OCI-LY3 (cell line): ENCODE measurements around the gene RAD51.

ENCODE experiments used
- H2AFZ ChIP-seq: fragments of 200-600, 300-600 bp; shearing (Covaris generic); 2 replicates; pipeline ENCODE4 v1.6.0; 2014; ENCODE audit warnings: antibody characterized with exemption, low read depth, low read length
- H3K27ac ChIP-seq: fragments of 200-600, 300-600 bp; sonication (generic); 2 replicates; pipeline ENCODE4 v1.5.1; 2014; ENCODE audit warnings: mild to moderate bottlenecking, low read length, moderate library complexity, mixed read lengths
- H3K27me3 ChIP-seq: fragments of 200-600, 300-600 bp; sonication (generic); 2 replicates; pipeline ENCODE4 v1.6.1; 2014; ENCODE audit warnings: low read depth, low read length, mixed read lengths
- H3K36me3 ChIP-seq: fragments of 200-600, 300-600 bp; sonication (generic); replicated peaks from 2 replicates; pipeline ENCODE3; 2014; ENCODE audit warnings: low read depth, low read length, mixed read lengths
- H3K4me1 ChIP-seq: fragments of 300-600, 200-600 bp; sonication (generic); 2 replicates; pipeline ENCODE4 v1.6.1; 2014; ENCODE audit warnings: low read length, mixed read lengths
- H3K4me2 ChIP-seq: fragments of 200-600, 300-600 bp; sonication (generic); 2 replicates; pipeline ENCODE4 v1.6.1; 2014; ENCODE audit warnings: low read length, mixed read lengths
- H3K4me3 ChIP-seq: fragments of 300-600, 200-600 bp; sonication (generic); 2 replicates; pipeline ENCODE4 v1.5.1; 2014; ENCODE audit warnings: antibody characterized with exemption, mild to moderate bottlenecking, low read length, moderate library complexity
- H3K79me2 ChIP-seq: fragments of 300-600, 200-600 bp; shearing (Covaris generic); 2 replicates; pipeline ENCODE4 v1.6.1; 2014; ENCODE audit warnings: mild to moderate bottlenecking, low read length, mixed read lengths
- H3K9ac ChIP-seq: fragments of 300-600, 200-600 bp; shearing (Covaris generic); 2 replicates; pipeline ENCODE4 v1.6.0; 2014; ENCODE audit warnings: mild to moderate bottlenecking, low read length, moderate library complexity
- H3K9me3 ChIP-seq: fragments of 200-600, 300-600 bp; shearing (Covaris generic); 2 replicates; pipeline ENCODE4 v1.6.1; 2014; ENCODE audit warnings: low read length, mixed read lengths; ENCODE audit not compliant: insufficient read depth
- H4K20me1 ChIP-seq: fragments of 200-600, 300-600 bp; sonication (generic); 2 replicates; pipeline ENCODE4 v1.6.1; 2016; ENCODE audit warnings: low read length, mixed read lengths; ENCODE audit not compliant: insufficient read depth
- EZH2phosphoT487 ChIP-seq: fragments of 200-600 bp; shearing (Covaris generic); IDR thresholded peaks from 2 replicates; pipeline ENCODE4 v1.6.1; 2018; ENCODE audit warnings: antibody characterized with exemption, mixed run types, low read depth
- TF ChIP-seq, protein P1 (sequence below): fragments of 200-600, 300-600 bp; sonication (generic); IDR thresholded peaks from 2 replicates; pipeline ENCODE4 v1.5.1; 2014; ENCODE audit warnings: antibody characterized with exemption, low read length, low read depth

RAD51 gene

DNA sequence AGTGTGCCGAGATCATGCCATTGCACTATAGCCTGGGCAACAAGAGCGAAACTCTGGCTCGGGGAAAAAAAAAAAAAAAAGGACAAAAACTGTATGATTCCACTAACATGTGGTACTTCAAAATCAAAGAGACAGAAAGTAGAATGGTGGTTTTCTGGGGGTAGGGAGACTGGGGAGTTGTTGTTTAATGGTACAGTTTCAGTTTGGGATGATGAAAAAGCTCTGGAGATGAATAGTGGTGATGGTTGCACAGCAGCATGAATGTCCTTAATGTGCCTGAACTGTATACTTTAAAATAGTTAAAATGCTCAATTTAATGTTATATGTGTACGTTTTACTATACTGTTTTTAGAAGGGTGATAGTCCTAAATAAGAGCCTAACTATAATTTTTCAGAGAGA is 27.4 kb downstream of the RAD51 start:
- Histone ChIP-seq H3K36me3 (peaks cover 22% of the 10 kb centered on the region), H3K79me2 (no peaks in the 10 kb centered on the region), H3K27me3 (no peaks in the 10 kb centered on the region), H3K4me2 (no peak overlapping the region), H3K27ac (no peak overlapping the region), H3K4me1 (no peaks in the 10 kb centered on the region), H3K9ac (no peak overlapping the region), H3K9me3 (no peaks in the 10 kb centered on the region), H4K20me1 (no peaks in the 10 kb centered on the region), H3K4me3 (no peak overlapping the region), H2AFZ (no peak overlapping the region)
- no peak for TF ChIP-seq EZH2phosphoT487
- TF ChIP-seq, protein P1, sequence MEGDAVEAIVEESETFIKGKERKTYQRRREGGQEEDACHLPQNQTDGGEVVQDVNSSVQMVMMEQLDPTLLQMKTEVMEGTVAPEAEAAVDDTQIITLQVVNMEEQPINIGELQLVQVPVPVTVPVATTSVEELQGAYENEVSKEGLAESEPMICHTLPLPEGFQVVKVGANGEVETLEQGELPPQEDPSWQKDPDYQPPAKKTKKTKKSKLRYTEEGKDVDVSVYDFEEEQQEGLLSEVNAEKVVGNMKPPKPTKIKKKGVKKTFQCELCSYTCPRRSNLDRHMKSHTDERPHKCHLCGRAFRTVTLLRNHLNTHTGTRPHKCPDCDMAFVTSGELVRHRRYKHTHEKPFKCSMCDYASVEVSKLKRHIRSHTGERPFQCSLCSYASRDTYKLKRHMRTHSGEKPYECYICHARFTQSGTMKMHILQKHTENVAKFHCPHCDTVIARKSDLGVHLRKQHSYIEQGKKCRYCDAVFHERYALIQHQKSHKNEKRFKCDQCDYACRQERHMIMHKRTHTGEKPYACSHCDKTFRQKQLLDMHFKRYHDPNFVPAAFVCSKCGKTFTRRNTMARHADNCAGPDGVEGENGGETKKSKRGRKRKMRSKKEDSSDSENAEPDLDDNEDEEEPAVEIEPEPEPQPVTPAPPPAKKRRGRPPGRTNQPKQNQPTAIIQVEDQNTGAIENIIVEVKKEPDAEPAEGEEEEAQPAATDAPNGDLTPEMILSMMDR, result no peak

GRCh38 chr15:40722934-40723333 is 28.0 kb downstream of the RAD51 start:
- TF ChIP-seq, protein P1, result no peak
- no peak for TF ChIP-seq EZH2phosphoT487
- Histone ChIP-seq H4K20me1 (no peaks in the 10 kb centered on the region), H3K9ac (no peak overlapping the region), H3K9me3 (no peaks in the 10 kb centered on the region), H3K4me2 (no peak overlapping the region), H3K79me2 (no peaks in the 10 kb centered on the region), H2AFZ (no peak overlapping the region), H3K4me3 (no peak overlapping the region), H3K4me1 (no peaks in the 10 kb centered on the region), H3K27me3 (no peaks in the 10 kb centered on the region), H3K27ac (no peak overlapping the region), H3K36me3 (peaks cover 19% of the 10 kb centered on the region)

DNA sequence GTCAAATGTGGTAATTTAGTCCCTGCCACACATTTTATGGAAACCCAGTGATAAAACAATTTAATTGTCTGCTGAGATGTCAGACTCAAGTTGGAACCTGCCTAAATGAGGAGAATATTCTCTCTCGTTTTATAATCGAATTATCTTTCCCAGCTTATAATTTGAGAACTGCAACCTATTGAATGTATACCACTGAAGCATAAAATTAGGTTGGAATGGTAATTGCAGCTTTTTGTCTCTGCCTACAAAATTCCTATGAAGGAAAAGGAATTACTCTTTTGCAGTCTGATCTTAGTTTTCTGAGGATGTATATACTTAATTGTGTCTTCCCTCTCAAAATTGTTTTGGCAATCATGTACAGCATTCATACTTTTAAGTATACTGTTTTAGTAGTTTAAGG is 28.9 kb downstream of the RAD51 start:
- Histone ChIP-seq H3K27ac (no peak overlapping the region), H4K20me1 (no peaks in the 10 kb centered on the region), H3K4me3 (no peak overlapping the region), H3K4me1 (no peaks in the 10 kb centered on the region), H2AFZ (no peak overlapping the region), H3K36me3 (peaks cover 17% of the 10 kb centered on the region), H3K27me3 (no peaks in the 10 kb centered on the region), H3K9me3 (no peaks in the 10 kb centered on the region), H3K4me2 (no peak overlapping the region), H3K9ac (no peak overlapping the region), H3K79me2 (no peaks in the 10 kb centered on the region)
- no peak for TF ChIP-seq EZH2phosphoT487
- TF ChIP-seq, protein P1, result no peak

DNA sequence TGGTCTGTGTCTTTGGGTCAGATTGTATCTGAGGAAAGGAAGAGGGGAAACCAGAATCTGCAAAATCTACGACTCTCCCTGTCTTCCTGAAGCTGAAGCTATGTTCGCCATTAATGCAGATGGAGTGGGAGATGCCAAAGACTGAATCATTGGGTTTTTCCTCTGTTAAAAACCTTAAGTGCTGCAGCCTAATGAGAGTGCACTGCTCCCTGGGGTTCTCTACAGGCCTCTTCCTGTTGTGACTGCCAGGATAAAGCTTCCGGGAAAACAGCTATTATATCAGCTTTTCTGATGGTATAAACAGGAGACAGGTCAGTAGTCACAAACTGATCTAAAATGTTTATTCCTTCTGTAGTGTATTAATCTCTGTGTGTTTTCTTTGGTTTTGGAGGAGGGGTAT is 36.1 kb downstream of the RAD51 start:
- no peak overlapping the region for H3K27ac ChIP-seq
- H3K4me3 ChIP-seq, result no peak overlapping the region
- no peak overlapping the region for H3K9ac ChIP-seq
- H3K4me1 ChIP-seq, result no peaks in the 10 kb centered on the region
- H3K4me2 ChIP-seq, result no peak overlapping the region
- no peaks in the 10 kb centered on the region for H4K20me1 ChIP-seq
- no peak overlapping the region for H2AFZ ChIP-seq
- H3K79me2 ChIP-seq, result no peaks in the 10 kb centered on the region
- TF ChIP-seq, protein P1, result no peak
- TF ChIP-seq EZH2phosphoT487, result no peak
- H3K27me3 ChIP-seq, result no peaks in the 10 kb centered on the region
- no peaks in the 10 kb centered on the region for H3K9me3 ChIP-seq
- peaks cover 39% of the 10 kb centered on the region for H3K36me3 ChIP-seq
